ENCODE data around the gene WDR43. TPM values are rescaled to one million over a fixed set of nuclear protein-coding genes. Genes with fewer than 3 reads are reported as not detected.

Gene WDR43
- polyA plus RNA-seq, 1 donor from 2014 or later = 24.4 TPM

- TF ChIP-seq RAD21 (conservative IDR thresholded peaks at IDR 0.05) (no peak), POLR2AphosphoS5 (IDR thresholded peaks at IDR 0.05) (no peak), EP300 (conservative IDR thresholded peaks at IDR 0.05; ENCODE audit: poor library complexity, severe bottlenecking) (no peak), REST (IDR thresholded peaks at IDR 0.05; ENCODE audit: borderline replicate concordance) (no peak), MXI1 (conservative IDR thresholded peaks at IDR 0.05; ENCODE audit: poor library complexity, severe bottlenecking) (no peak), SMC3 (conservative IDR thresholded peaks at IDR 0.05; ENCODE audit: poor library complexity) (no peak), CTCF (IDR thresholded peaks at IDR 0.05; ENCODE audit: poor library complexity, severe bottlenecking) (no peak), TAF1 (IDR thresholded peaks at IDR 0.05; ENCODE audit: low read depth) (no peak), EZH2 (IDR thresholded peaks at IDR 0.05; ENCODE audit: borderline replicate concordance, insufficient read depth, low read length, poor library complexity, severe bottlenecking) (no peak)
- Histone ChIP-seq H3K79me2 (replicated peaks; ENCODE audit: insufficient read depth, low read length) (no peaks in the 10 kb centered on the region), H3K9ac (ENCODE audit: low read length) (no peak overlapping the region), H3K27me3 (ENCODE audit: insufficient read depth, low read depth, low read length) (no peaks in the 10 kb centered on the region), H3K27ac (ENCODE audit: low read length) (no peak overlapping the region), H3F3A (ENCODE audit: insufficient read depth, low read length, poor library complexity, severe bottlenecking) (no peaks in the 10 kb centered on the region), H3K4me2 (ENCODE audit: low read length) (no peak overlapping the region), H3K4me3 (ENCODE audit: low read length) (no peak overlapping the region), H3K9me2 (ENCODE audit: insufficient read depth, low read length) (no peaks in the 10 kb centered on the region), H2AFZ (ENCODE audit: low read depth, low read length) (no peak overlapping the region), H3K9me3 (ENCODE audit: low read length) (no peaks in the 10 kb centered on the region), H4K20me1 (ENCODE audit: insufficient read depth) (no peaks in the 10 kb centered on the region), H3K36me3 (ENCODE audit: insufficient read depth, low read length) (no peaks in the 10 kb centered on the region)
These were observed 85.3 kb downstream of the WDR43 start for GRCh38 chr2:28979576-28980366.

- Histone ChIP-seq H3K27ac (ENCODE audit: low read length) (no peak overlapping the region), H4K20me1 (ENCODE audit: insufficient read depth) (no peaks in the 10 kb centered on the region), H3K9me2 (ENCODE audit: insufficient read depth, low read length) (no peaks in the 10 kb centered on the region), H3K27me3 (ENCODE audit: insufficient read depth, low read depth, low read length) (no peaks in the 10 kb centered on the region), H2AFZ (ENCODE audit: low read depth, low read length) (no peak overlapping the region), H3K9ac (ENCODE audit: low read length) (no peak overlapping the region), H3K4me2 (ENCODE audit: low read length) (no peak overlapping the region), H3K36me3 (ENCODE audit: insufficient read depth, low read length) (no peaks in the 10 kb centered on the region), H3K4me3 (ENCODE audit: low read length) (no peak overlapping the region), H3K79me2 (replicated peaks; ENCODE audit: insufficient read depth, low read length) (no peaks in the 10 kb centered on the region), H3K9me3 (ENCODE audit: low read length) (no peaks in the 10 kb centered on the region), H3F3A (ENCODE audit: insufficient read depth, low read length, poor library complexity, severe bottlenecking) (no peaks in the 10 kb centered on the region)
- no peak for TF ChIP-seq RAD21 (conservative IDR thresholded peaks at IDR 0.05)
- no peak for TF ChIP-seq TAF1 (IDR thresholded peaks at IDR 0.05; ENCODE audit: low read depth)
- TF ChIP-seq POLR2AphosphoS5 (IDR thresholded peaks at IDR 0.05) = no peak
- TF ChIP-seq MXI1 (conservative IDR thresholded peaks at IDR 0.05; ENCODE audit: poor library complexity, severe bottlenecking) = no peak
- TF ChIP-seq EZH2 (IDR thresholded peaks at IDR 0.05; ENCODE audit: borderline replicate concordance, insufficient read depth, low read length, poor library complexity, severe bottlenecking) = no peak
- TF ChIP-seq CTCF (IDR thresholded peaks at IDR 0.05; ENCODE audit: poor library complexity, severe bottlenecking) = no peak
- no peak for TF ChIP-seq SMC3 (conservative IDR thresholded peaks at IDR 0.05; ENCODE audit: poor library complexity)
- TF ChIP-seq REST (IDR thresholded peaks at IDR 0.05; ENCODE audit: borderline replicate concordance) = no peak
- no peak for TF ChIP-seq EP300 (conservative IDR thresholded peaks at IDR 0.05; ENCODE audit: poor library complexity, severe bottlenecking)
These were observed 86.0 kb downstream of the WDR43 start for GRCh38 chr2:28980368-28981015.
